GM12874 (cell line): ENCODE data around the gene HACD4.

Source experiments
- CTCF ChIP-seq: IDR thresholded peaks from 2 replicates; pipeline ENCODE4 v1.5.1; 2011; ENCODE audit warnings: low read depth, mild to moderate bottlenecking, control low read depth, low read length, moderate library complexity; ENCODE audit not compliant: insufficient read depth

Gene HACD4

GRCh38 chr9:21031808-21032183 is 356 bp upstream of the HACD4 start:
- no peak for TF ChIP-seq CTCF

- no peak for TF ChIP-seq CTCF
Measured at GRCh38 chr9:21030389-21031035, 928 bp downstream of the HACD4 start.

GRCh38 chr9:21029661-21030060 is 1.8 kb downstream of the HACD4 start:
- TF ChIP-seq CTCF: no peak

GRCh38 chr9:21028466-21028865 is 3.0 kb downstream of the HACD4 start:
- no peak for TF ChIP-seq CTCF

GRCh38 chr9:21027295-21027694 is 4.1 kb downstream of the HACD4 start:
- TF ChIP-seq CTCF: no peak

GRCh38 chr9:21023861-21024260 is 7.6 kb downstream of the HACD4 start:
- no peak for TF ChIP-seq CTCF

GRCh38 chr9:21018177-21018576 is 13.3 kb downstream of the HACD4 start:
- no peak for TF ChIP-seq CTCF
